ENCODE measurements around the gene SLC1A1. TPM values are rescaled to one million over a fixed set of nuclear protein-coding genes. Genes with fewer than 3 reads are reported as not detected.

SLC1A1 gene
- total RNA-seq, 1 experiment from 2014 or later: 2.9 TPM

GRCh38 chr9:4615251-4615650 lies 125.0 kb downstream of the SLC1A1 start:
- Histone ChIP-seq H3K36me3 (ENCODE audit: low read depth) (no peaks in the 10 kb centered on the region), H3K4me2 (no peak overlapping the region), H3F3A (ENCODE audit: insufficient read depth, low read depth) (0 out of 2 replicates have a peak, but pooled peaks cover 1% of the 10 kb centered on the region), H3K4me1 (replicated peaks; ENCODE audit: insufficient read depth) (peaks cover 8% of the 10 kb centered on the region), H3K27ac (no peak overlapping the region), H3K79me2 (ENCODE audit: low read depth) (no peaks in the 10 kb centered on the region), H2AFZ (no peak overlapping the region), H3K9me2 (ENCODE audit: insufficient read depth) (no peaks in the 10 kb centered on the region), H3K9me3 (ENCODE audit: insufficient read depth, low read depth) (no peaks in the 10 kb centered on the region), H4K20me1 (ENCODE audit: insufficient read depth) (no peaks in the 10 kb centered on the region), H3K27me3 (ENCODE audit: insufficient read depth, low read depth) (no peaks in the 10 kb centered on the region), H3K4me3 (no peak overlapping the region)
- CTCF ChIA-PET: no interaction called here
- intact Hi-C loops (cut with micrococcal nuclease; ENCODE audit: unreplicated experiment): no loop called here
- TF ChIP-seq, protein P1, sequence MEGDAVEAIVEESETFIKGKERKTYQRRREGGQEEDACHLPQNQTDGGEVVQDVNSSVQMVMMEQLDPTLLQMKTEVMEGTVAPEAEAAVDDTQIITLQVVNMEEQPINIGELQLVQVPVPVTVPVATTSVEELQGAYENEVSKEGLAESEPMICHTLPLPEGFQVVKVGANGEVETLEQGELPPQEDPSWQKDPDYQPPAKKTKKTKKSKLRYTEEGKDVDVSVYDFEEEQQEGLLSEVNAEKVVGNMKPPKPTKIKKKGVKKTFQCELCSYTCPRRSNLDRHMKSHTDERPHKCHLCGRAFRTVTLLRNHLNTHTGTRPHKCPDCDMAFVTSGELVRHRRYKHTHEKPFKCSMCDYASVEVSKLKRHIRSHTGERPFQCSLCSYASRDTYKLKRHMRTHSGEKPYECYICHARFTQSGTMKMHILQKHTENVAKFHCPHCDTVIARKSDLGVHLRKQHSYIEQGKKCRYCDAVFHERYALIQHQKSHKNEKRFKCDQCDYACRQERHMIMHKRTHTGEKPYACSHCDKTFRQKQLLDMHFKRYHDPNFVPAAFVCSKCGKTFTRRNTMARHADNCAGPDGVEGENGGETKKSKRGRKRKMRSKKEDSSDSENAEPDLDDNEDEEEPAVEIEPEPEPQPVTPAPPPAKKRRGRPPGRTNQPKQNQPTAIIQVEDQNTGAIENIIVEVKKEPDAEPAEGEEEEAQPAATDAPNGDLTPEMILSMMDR (conservative IDR thresholded peaks at IDR 0.05): no peak
- no peak for TF ChIP-seq EZH2 (IDR thresholded peaks at IDR 0.05; ENCODE audit: low read depth)
- BruUV-seq (replicated peaks): no TSS peak
- POLR2A ChIA-PET (ENCODE audit: unreplicated experiment): no interaction called here
- no peak for DNase-seq

DNA sequence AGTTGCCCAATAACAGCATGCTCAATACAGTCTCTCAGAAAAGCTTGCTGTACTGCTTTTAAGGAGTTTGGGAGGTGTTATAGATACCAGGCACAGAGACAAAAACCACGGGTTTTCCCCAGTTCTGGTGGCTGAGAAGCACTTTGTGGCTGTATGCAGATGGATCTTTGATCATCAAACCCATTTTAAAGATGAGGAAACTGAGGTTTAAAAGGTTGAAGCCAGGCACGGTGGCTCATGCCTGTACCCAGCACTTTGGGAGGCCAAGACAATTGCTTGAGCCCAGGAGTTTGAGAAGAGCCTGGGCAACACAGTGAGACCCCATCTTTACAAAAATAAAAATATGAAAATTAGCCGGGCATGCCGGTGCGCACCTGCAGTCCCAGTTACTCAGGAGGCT lies 125.5 kb downstream of the SLC1A1 start:
- Histone ChIP-seq H3K36me3 (ENCODE audit: low read depth) (no peaks in the 10 kb centered on the region), H3K27me3 (ENCODE audit: insufficient read depth, low read depth) (no peaks in the 10 kb centered on the region), H3K4me3 (no peak overlapping the region), H3K4me2 (no peak overlapping the region), H3K9me3 (ENCODE audit: insufficient read depth, low read depth) (no peaks in the 10 kb centered on the region), H4K20me1 (ENCODE audit: insufficient read depth) (no peaks in the 10 kb centered on the region), H3K27ac (no peak overlapping the region), H3K79me2 (ENCODE audit: low read depth) (no peaks in the 10 kb centered on the region), H2AFZ (no peak overlapping the region), H3K4me1 (replicated peaks; ENCODE audit: insufficient read depth) (peaks cover 14% of the 10 kb centered on the region), H3K9me2 (ENCODE audit: insufficient read depth) (no peaks in the 10 kb centered on the region), H3F3A (ENCODE audit: insufficient read depth, low read depth) (peaks cover 6% of the 10 kb centered on the region; the same call in 1 of the 2 replicates)
- intact Hi-C loops (cut with micrococcal nuclease; ENCODE audit: unreplicated experiment): no loop called here
- BruUV-seq (replicated peaks): no TSS peak
- POLR2A ChIA-PET (ENCODE audit: unreplicated experiment): no interaction called here
- DNase-seq: no peak
- CTCF ChIA-PET: no interaction called here
- TF ChIP-seq EZH2 (IDR thresholded peaks at IDR 0.05; ENCODE audit: low read depth): no peak
- TF ChIP-seq, protein P1 (conservative IDR thresholded peaks at IDR 0.05): no peak

DNA sequence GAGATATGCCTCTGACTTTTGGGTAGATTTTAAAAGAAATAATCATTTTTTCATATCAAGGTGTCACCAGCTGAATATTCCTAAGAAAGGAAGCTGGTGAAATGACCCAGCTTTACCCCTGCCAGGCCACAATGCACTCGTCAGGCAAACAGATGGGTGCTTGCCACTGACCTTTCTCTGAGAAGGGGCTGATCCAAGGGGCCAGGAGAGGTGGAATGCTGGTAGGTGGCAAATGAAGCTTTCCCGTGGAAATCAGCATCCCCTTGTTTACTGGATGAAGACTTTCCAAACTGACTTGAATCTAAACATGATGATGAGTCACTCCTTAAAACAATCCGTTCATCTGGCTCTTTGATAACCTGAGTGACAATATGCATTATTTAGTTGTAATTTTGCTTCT lies 127.5 kb downstream of the SLC1A1 start:
- Histone ChIP-seq H3K9me3 (ENCODE audit: insufficient read depth, low read depth) (no peaks in the 10 kb centered on the region), H3K4me1 (replicated peaks; ENCODE audit: insufficient read depth) (peaks cover 19% of the 10 kb centered on the region), H4K20me1 (ENCODE audit: insufficient read depth) (no peaks in the 10 kb centered on the region), H3K4me2 (no peak overlapping the region), H3K27ac (no peak overlapping the region), H3K27me3 (ENCODE audit: insufficient read depth, low read depth) (no peaks in the 10 kb centered on the region), H3F3A (ENCODE audit: insufficient read depth, low read depth) (peaks cover 6% of the 10 kb centered on the region; the same call in 1 of the 2 replicates), H2AFZ (no peak overlapping the region), H3K9me2 (ENCODE audit: insufficient read depth) (no peaks in the 10 kb centered on the region), H3K79me2 (ENCODE audit: low read depth) (no peaks in the 10 kb centered on the region), H3K36me3 (ENCODE audit: low read depth) (no peaks in the 10 kb centered on the region), H3K4me3 (no peak overlapping the region)
- DNase-seq: no peak
- ChIA-PET POLR2A (ENCODE audit: unreplicated experiment) (no interaction called here), CTCF (no interaction called here)
- intact Hi-C loops (cut with micrococcal nuclease; ENCODE audit: unreplicated experiment): no loop called here
- no TSS peak for BruUV-seq (replicated peaks)
- no peak for TF ChIP-seq EZH2 (IDR thresholded peaks at IDR 0.05; ENCODE audit: low read depth)
- TF ChIP-seq, protein P1 (conservative IDR thresholded peaks at IDR 0.05): no peak
